CD14-positive monocyte (primary cell): ENCODE data around the gene IFRD2. TPM values are rescaled to one million over a fixed set of nuclear protein-coding genes. Genes with fewer than 3 reads are reported as not detected.
A peak's percentile ranks its signal among the peaks of the same experiment; 100 is the strongest.

ENCODE experiments used
- DNase-seq, 3 donors: peaks; one replicate each; pipeline ENCODE4 v3.0.0-alpha.2; 2011 to 2022
- H2AFZ ChIP-seq: 2 replicates; pipeline ENCODE4 v1.6.0; 2012; ENCODE audit warnings: mild to moderate bottlenecking, low read depth, low read length, inconsistent platforms; ENCODE audit not compliant: insufficient read depth, poor library complexity, severe bottlenecking
- H3K27ac ChIP-seq, 2 donors: 1 replicate in 1 of 2; 2 replicates in 1 of 2; pipeline ENCODE4 v1.5.1; 2012 to 2013; ENCODE audit warnings: low read length in 2 of 2, control low read depth in 1 of 2, inconsistent platforms in 1 of 2, low read depth in 1 of 2, mild to moderate bottlenecking in 1 of 2
- H3K27me3 ChIP-seq, 2 donors: one replicate each; pipeline versions ENCODE4 v1.6.0 to v1.6.1; 2011 to 2013; ENCODE audit warnings: low read length in 2 of 2; ENCODE audit not compliant: control insufficient read depth in 2 of 2, insufficient read depth in 2 of 2
- H3K36me3 ChIP-seq, 2 donors: replicated peaks in 1 of 2; 1 replicate in 1 of 2; 2 replicates in 1 of 2; pipeline versions ENCODE4 v1.5.1 to v1.6.1; 2012 to 2013; ENCODE audit warnings: low read length in 2 of 2, control low read depth in 1 of 2, inconsistent platforms in 1 of 2, mild to moderate bottlenecking in 1 of 2; ENCODE audit not compliant: insufficient read depth in 2 of 2, control insufficient read depth in 1 of 2
- H3K4me1 ChIP-seq, 2 donors: 1 replicate in 1 of 2; 2 replicates in 1 of 2; pipeline versions ENCODE4 v1.5.1 to v1.6.1; 2012 to 2013; ENCODE audit warnings: low read length in 2 of 2, control low read depth in 1 of 2, inconsistent platforms in 1 of 2, mild to moderate bottlenecking in 1 of 2, moderate library complexity in 1 of 2; ENCODE audit not compliant: insufficient read depth in 2 of 2, control insufficient read depth in 1 of 2
- H3K4me2 ChIP-seq: replicated peaks from 2 replicates; pipeline ENCODE3; 2012; ENCODE audit warnings: low read length, moderate library complexity, mild to moderate bottlenecking; ENCODE audit not compliant: poor library complexity, severe bottlenecking; ENCODE audit errors: extremely low read depth
- H3K4me3 ChIP-seq, 3 experiments: fragments of 200-600 bp in 1 of 3; sonication (generic) in 1 of 3; replicated peaks in 1 of 3; 1 replicate in 2 of 3; 2 replicates in 1 of 3; pipeline ENCODE4 v1.5.1; 2011 to 2013; ENCODE audit warnings: low read length in 3 of 3, mild to moderate bottlenecking in 3 of 3, control low read depth in 2 of 3, low read depth in 2 of 3, inconsistent platforms in 1 of 3, moderate library complexity in 1 of 3
- H3K79me2 ChIP-seq: 2 replicates; pipeline ENCODE4 v1.6.0; 2012; ENCODE audit warnings: mild to moderate bottlenecking, control low read depth, inconsistent platforms, low read length, moderate library complexity; ENCODE audit not compliant: insufficient read depth
- H3K9ac ChIP-seq: 2 replicates; pipeline ENCODE4 v1.6.0; 2017; ENCODE audit warnings: low read length, mild to moderate bottlenecking; ENCODE audit not compliant: insufficient read depth, poor library complexity, severe bottlenecking
- H3K9me3 ChIP-seq, 2 donors: replicated peaks in 1 of 2; 1 replicate in 1 of 2; 2 replicates in 1 of 2; pipeline versions ENCODE4 v1.5.1 to v1.6.1; 2012 to 2013; ENCODE audit warnings: low read length in 2 of 2, control low read depth in 1 of 2; ENCODE audit not compliant: control insufficient read depth in 1 of 2, insufficient read depth in 1 of 2
- H4K20me1 ChIP-seq: 2 replicates; pipeline ENCODE4 v1.6.0; 2012; ENCODE audit warnings: mild to moderate bottlenecking, low read length, control low read depth, moderate library complexity; ENCODE audit not compliant: insufficient read depth
- H3K27ac Mint-ChIP-seq, 7 donors: one replicate each; pipeline ENCODE4 v1.8.0; 2020; ENCODE audit warnings: mild to moderate bottlenecking in 7 of 7, mixed read lengths in 7 of 7, moderate library complexity in 6 of 7, inconsistent platforms in 2 of 7
- H3K27me3 Mint-ChIP-seq, 3 donors: one replicate each; pipeline ENCODE4 v1.8.0; 2021 to 2022; ENCODE audit warnings: low read depth in 3 of 3, mild to moderate bottlenecking in 3 of 3, mixed read lengths in 3 of 3, moderate library complexity in 3 of 3, inconsistent platforms in 1 of 3
- H3K36me3 Mint-ChIP-seq, 2 donors: one replicate each; pipeline ENCODE4 v1.8.0; 2020; ENCODE audit warnings: mixed read lengths in 2 of 2, inconsistent platforms in 1 of 2, mild to moderate bottlenecking in 1 of 2
- H3K4me1 Mint-ChIP-seq: one replicate; pipeline ENCODE4 v1.8.0; 2020; ENCODE audit warnings: mild to moderate bottlenecking, mixed read lengths
- H3K4me3 Mint-ChIP-seq, 2 donors: one replicate each; pipeline ENCODE4 v1.8.0; 2020; ENCODE audit warnings: mild to moderate bottlenecking in 2 of 2, mixed read lengths in 2 of 2, moderate library complexity in 1 of 2
- H3K9me3 Mint-ChIP-seq, 7 donors: one replicate each; pipeline ENCODE4 v1.8.0; 2020 to 2022; ENCODE audit warnings: mixed read lengths in 7 of 7, mild to moderate bottlenecking in 6 of 7, moderate library complexity in 6 of 7, inconsistent platforms in 2 of 7
- CTCF ChIP-seq: fragments of 200-600 bp; IDR thresholded peaks from one replicate; pipeline ENCODE4 v1.8.0; 2022; ENCODE audit warnings: antibody characterized with exemption, mild to moderate bottlenecking
- WGBS: methylation state at CpG from one replicate; pipeline ENCODE4 v1.1.5; 2013; ENCODE audit warnings: missing lambda C conversion rate; ENCODE audit not compliant: insufficient coverage; 5-methylcytosine and 5-hydroxymethylcytosine counted together
- intact Hi-C, 2 donors: fragments of 100-400 bp; cut with micrococcal nuclease; formaldehyde crosslinking; loops; one replicate each; pipeline versions ENCODE4 v1.15.0 to v1.15.1; 2023
- polyA plus RNA-seq, 3 donors: library from polyadenylated mRNA; depleted of rRNA in 1 of 3; unstranded in 2 of 3; stranded (reverse) in 1 of 3; fragments of 300-500 nt in 2 of 3; fragments of >200 nt in 1 of 3; fragmentation: Illumina TruSeq in 2 of 3; gene quantifications; 1 replicate in 2 of 3; 2 replicates in 1 of 3; pipeline ENCODE4 v1.2.3, GENCODE V29; 2012 to 2021

The IFRD2 gene
- polyA plus RNA-seq, 3 donors, result 17.1 to 35.1 (median 23.3) TPM

GRCh38 chr3:50290161-50290641 is 2.0 kb downstream of the IFRD2 start:
- intact Hi-C loops, result no loop called here
- no peaks in the 10 kb centered on the region for H3K9me3 Mint-ChIP-seq
- H3K27me3 ChIP-seq, result no peaks in the 10 kb centered on the region
- TF ChIP-seq CTCF, result no peak
- H2AFZ ChIP-seq, result no peak overlapping the region
- no peaks in the 10 kb centered on the region for H4K20me1 ChIP-seq
- peak in 1 of 3 donors; percentile 6 for DNase-seq
- peaks cover 0 to 2% (median 0%) of the 10 kb centered on the region in 3 donors for H3K27me3 Mint-ChIP-seq
- peaks cover 16 to 22% of the 10 kb centered on the region in 2 donors for H3K4me1 ChIP-seq
- peaks cover 34 to 41% of the 10 kb centered on the region in 2 donors for H3K36me3 ChIP-seq
- peaks cover 14% of the 10 kb centered on the region for H3K4me1 Mint-ChIP-seq
- no peak overlapping the region for H3K9ac ChIP-seq
- no peak overlapping the region for H3K27ac ChIP-seq
- no peak overlapping the region for H3K27ac Mint-ChIP-seq
- no peak overlapping the region for H3K4me2 ChIP-seq
- 100% methylated on average over 10 of the region's 16 CpGs for WGBS
- H3K9me3 ChIP-seq, result no peaks in the 10 kb centered on the region
- peaks cover 18% of the 10 kb centered on the region for H3K79me2 ChIP-seq
- H3K4me3 ChIP-seq, result no peak overlapping the region
- no peak overlapping the region for H3K4me3 Mint-ChIP-seq
- H3K36me3 Mint-ChIP-seq, result peaks cover 23 to 34% of the 10 kb centered on the region in 2 donors

GRCh38 chr3:50289130-50289529 is 3.1 kb downstream of the IFRD2 start:
- Histone ChIP-seq H3K9me3 (no peaks in the 10 kb centered on the region), H3K4me1 (peaks cover 16 to 22% of the 10 kb centered on the region in 2 donors), H3K4me3 (no peak overlapping the region), H3K36me3 (peaks cover 34 to 41% of the 10 kb centered on the region in 2 donors), H3K9ac (no peak overlapping the region), H3K27me3 (no peaks in the 10 kb centered on the region), H3K79me2 (peaks cover 18% of the 10 kb centered on the region), H3K4me2 (no peak overlapping the region), H2AFZ (no peak overlapping the region), H3K27ac (no peak overlapping the region), H4K20me1 (no peaks in the 10 kb centered on the region)
- Mint-ChIP-seq H3K4me1 (peaks cover 14% of the 10 kb centered on the region), H3K9me3 (no peaks in the 10 kb centered on the region), H3K36me3 (peaks cover 23 to 34% of the 10 kb centered on the region in 2 donors), H3K27ac (peak overlapping the region in 1 of 7 donors; percentile 55), H3K4me3 (no peak overlapping the region), H3K27me3 (peaks cover 0 to 2% (median 1%) of the 10 kb centered on the region in 3 donors)
- intact Hi-C loops, result no loop called here
- peak in 1 of 3 donors; percentile 4 for DNase-seq
- WGBS, result no CpG with 5 or more reads among the region's 6 CpGs
- no peak for TF ChIP-seq CTCF
